GM12891 (cell line): ENCODE results near the gene PRKN.

Experiments used
- DNase-seq: peaks from one replicate; pipeline ENCODE4 v3.0.0; 2011; ENCODE audit warnings: low spot score; ENCODE audit not compliant: insufficient read length
- FAIRE-seq: peaks from 2 replicates; lab custom pipeline; 2011; peaks lifted over from hg19 to GRCh38; lab: Jason Lieb, UNC
- PAX5 ChIP-seq: IDR thresholded peaks from 2 replicates; pipeline ENCODE4 v1.6.1; 2011; ENCODE audit warnings: low read length, moderate library complexity, mild to moderate bottlenecking; ENCODE audit not compliant: insufficient read depth, severe bottlenecking
- POLR2A ChIP-seq: IDR thresholded peaks from 2 replicates; pipeline ENCODE4 v1.6.1; 2011; ENCODE audit warnings: low read depth, low read length, control low read depth
- POLR2AphosphoS5 ChIP-seq: IDR thresholded peaks from 2 replicates; pipeline ENCODE4 v1.6.1; 2011; ENCODE audit warnings: low read depth, low read length, control low read depth
- POU2F2 ChIP-seq: IDR thresholded peaks from 2 replicates; pipeline ENCODE4 v1.6.1; 2011; ENCODE audit warnings: low read depth, mild to moderate bottlenecking, control low read depth, low read length, moderate library complexity
- SPI1 ChIP-seq: IDR thresholded peaks from 2 replicates; pipeline ENCODE4 v1.6.1; 2011; ENCODE audit warnings: low read depth, low read length, control low read depth
- TAF1 ChIP-seq: IDR thresholded peaks from 2 replicates; pipeline ENCODE4 v1.6.1; 2011; ENCODE audit warnings: low read depth, low read length, control low read depth

Gene PRKN

GRCh38 chr6:162653808-162654207, 73.8 kb downstream of the PRKN start:
- FAIRE-seq (no peak), DNase-seq (no peak)
- no peak for TF ChIP-seq POLR2AphosphoS5
- no peak for TF ChIP-seq POU2F2

DNA sequence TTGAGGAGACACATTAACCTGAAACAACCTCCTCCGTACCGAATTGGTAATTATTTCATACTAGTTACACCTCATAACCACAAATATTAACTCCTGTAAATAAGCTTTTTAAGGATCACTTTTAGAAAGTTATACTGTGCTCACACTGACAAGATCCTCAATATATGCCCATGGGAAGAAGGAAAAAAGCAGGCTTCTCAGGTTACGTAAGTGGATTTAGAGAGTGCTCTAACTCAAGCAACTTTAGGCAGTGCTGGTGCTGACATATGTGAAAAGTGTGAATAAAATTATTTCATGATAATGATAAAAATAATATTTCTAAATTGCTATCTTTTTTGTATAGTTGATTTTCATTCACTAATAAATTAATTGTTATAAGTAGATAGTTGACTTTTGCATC, 76.1 kb downstream of the PRKN start:
- DNase-seq: no peak
- TF ChIP-seq TAF1: no peak
- TF ChIP-seq POLR2AphosphoS5: no peak
- TF ChIP-seq SPI1: no peak
- no peak for TF ChIP-seq PAX5
- no peak for TF ChIP-seq POLR2A
- no peak for TF ChIP-seq POU2F2
- no peak for FAIRE-seq

DNA sequence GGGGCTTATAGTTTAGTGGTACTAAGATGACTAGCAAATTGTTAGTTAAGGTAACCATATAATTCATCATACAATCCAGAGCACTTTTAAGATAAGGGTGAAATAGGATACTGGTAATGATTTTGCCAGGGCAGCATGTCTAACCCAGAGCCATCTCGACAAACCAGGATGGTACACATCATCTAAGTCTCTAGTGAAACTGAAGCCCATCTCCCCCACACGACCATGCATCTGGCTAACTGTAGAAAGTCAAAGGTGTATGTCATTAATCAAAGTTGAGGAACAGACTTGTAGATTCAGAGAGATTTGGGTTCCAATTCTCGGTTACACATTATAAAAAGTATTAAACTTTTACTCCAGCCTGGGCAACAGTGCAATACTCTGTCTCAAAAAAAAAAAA, 78.3 kb downstream of the PRKN start:
- no peak for DNase-seq
- FAIRE-seq: no peak
- no peak for TF ChIP-seq SPI1
- no peak for TF ChIP-seq POLR2AphosphoS5
- TF ChIP-seq PAX5: no peak
- no peak for TF ChIP-seq POLR2A
- no peak for TF ChIP-seq TAF1
- TF ChIP-seq POU2F2: no peak

- no peak for DNase-seq
- no peak for TF ChIP-seq POLR2AphosphoS5
- no peak for TF ChIP-seq POLR2A
- no peak for TF ChIP-seq POU2F2
- no peak for TF ChIP-seq TAF1
- no peak for TF ChIP-seq PAX5
- no peak for TF ChIP-seq SPI1
- FAIRE-seq: no peak
Observed at GRCh38 chr6:162644153-162644552, 83.4 kb downstream of the PRKN start.

DNA sequence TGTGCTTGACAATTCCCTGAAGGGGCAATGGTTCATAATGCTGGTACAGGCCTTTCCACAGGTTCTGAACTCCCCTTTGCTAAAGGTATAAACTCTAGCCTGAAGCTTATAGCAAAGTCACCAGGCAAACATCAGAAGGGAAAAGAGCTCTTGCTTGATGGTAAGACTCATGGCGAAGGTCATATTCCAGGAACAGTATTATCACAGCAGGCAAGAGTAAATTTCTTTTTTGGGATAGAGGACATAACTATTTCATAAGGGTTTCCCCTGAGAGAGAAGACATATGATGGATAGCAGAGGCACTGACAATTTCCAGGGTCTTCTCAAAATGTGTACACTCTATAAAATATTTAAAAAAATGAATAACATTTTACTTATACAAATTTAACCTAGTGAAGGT, 86.8 kb downstream of the PRKN start:
- TF ChIP-seq POLR2AphosphoS5 (no peak), PAX5 (no peak), SPI1 (no peak), TAF1 (no peak), POLR2A (no peak), POU2F2 (no peak)
- DNase-seq (no peak), FAIRE-seq (no peak)

DNA sequence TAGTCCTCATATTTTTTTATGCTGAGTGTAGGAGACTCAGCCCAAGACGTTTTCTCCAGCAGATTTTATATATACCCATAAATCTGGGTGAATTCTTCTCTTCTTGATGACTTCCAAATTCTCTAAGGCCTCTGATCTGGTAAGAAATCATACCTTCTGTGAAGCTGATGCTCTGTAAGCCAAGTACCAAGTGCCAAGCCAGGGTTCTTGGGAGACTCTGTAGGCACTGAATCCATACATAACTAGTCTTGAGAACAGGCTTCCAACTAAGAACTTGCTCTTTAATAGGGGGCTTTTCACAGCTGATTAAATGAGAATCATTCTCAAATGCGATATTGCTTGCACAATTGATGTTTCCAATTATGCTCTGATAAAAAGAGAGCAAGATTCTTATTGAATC, 87.6 kb downstream of the PRKN start:
- no peak for DNase-seq
- TF ChIP-seq TAF1: no peak
- no peak for TF ChIP-seq PAX5
- TF ChIP-seq SPI1: no peak
- TF ChIP-seq POU2F2: no peak
- TF ChIP-seq POLR2AphosphoS5: no peak
- TF ChIP-seq POLR2A: no peak

GRCh38 chr6:162638931-162639574, 88.5 kb downstream of the PRKN start:
- DNase-seq: no peak
- FAIRE-seq: no peak
- TF ChIP-seq POU2F2: no peak

More for the DNA sequence above, 87.6 kb downstream of the PRKN start:
- no peak for FAIRE-seq

DNA sequence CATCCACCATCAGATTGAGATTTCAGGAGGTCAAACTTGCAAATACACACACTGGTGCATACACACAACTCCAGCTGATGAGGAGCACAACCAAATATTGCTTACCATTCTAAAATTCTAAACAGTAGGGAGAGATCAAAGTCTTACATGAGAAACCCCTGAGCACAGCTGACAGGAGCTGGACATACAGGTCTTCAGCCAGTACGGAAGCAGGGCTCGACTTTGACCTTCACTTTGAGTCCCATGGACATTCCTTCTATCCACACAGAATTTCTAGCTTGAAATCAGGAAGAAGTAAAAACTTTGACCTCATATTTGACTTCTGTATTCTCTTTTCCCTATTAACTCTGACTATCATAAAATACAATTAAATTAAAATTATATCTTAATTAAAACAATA, 90.2 kb downstream of the PRKN start:
- FAIRE-seq (no peak), DNase-seq (no peak)
- TF ChIP-seq POLR2AphosphoS5 (no peak), POU2F2 (no peak), PAX5 (no peak), TAF1 (no peak)

GRCh38 chr6:162636167-162636566, 91.4 kb downstream of the PRKN start:
- TF ChIP-seq PAX5 (no peak), POLR2AphosphoS5 (no peak), TAF1 (no peak)
- no peak for FAIRE-seq

DNA sequence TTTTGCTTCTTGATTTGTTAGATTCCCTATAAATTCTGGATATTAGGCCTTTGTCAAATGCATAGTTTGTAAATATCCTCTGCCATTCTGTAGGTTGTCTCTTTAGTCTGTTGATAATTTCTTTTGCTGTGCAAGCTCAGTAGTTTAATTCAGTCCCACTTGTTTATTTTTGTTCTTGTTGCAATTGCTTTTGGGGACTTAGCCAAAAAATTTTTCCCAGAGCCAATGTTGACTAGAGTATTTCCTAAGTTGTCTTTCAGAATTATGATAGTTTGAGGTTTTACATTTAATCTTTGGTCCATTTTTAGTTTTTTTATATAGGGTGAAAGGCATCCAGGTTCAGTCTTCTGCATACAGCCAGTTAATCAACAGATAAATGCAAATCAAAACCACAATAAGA, 96.0 kb downstream of the PRKN start:
- FAIRE-seq (no peak), DNase-seq (no peak)
- TF ChIP-seq POU2F2 (no peak), POLR2A (no peak), TAF1 (no peak)

More at GRCh38 chr6:162636167-162636566, 91.4 kb downstream of the PRKN start:
- DNase-seq: no peak

GRCh38 chr6:162630069-162630468, 97.5 kb downstream of the PRKN start:
- DNase-seq (no peak), FAIRE-seq (no peak)
- no peak for TF ChIP-seq POLR2AphosphoS5
- no peak for TF ChIP-seq TAF1
- no peak for TF ChIP-seq SPI1
- no peak for TF ChIP-seq POU2F2
- no peak for TF ChIP-seq PAX5
- TF ChIP-seq POLR2A: no peak
